Neural cell (in vitro differentiated cells): Measurements from ENCODE around the gene SPOCK1. TPM values are rescaled to one million over a fixed set of nuclear protein-coding genes. Genes with fewer than 3 reads are reported as not detected.

Source experiments
- H2AFZ ChIP-seq: fragments of 200-600, 300-800 bp; sonication (generic), shearing (Covaris generic); 2 replicates; pipeline ENCODE4 v1.6.0; 2014; ENCODE audit warnings: low read depth, mild to moderate bottlenecking, antibody characterized with exemption, low read length, moderate library complexity
- H3F3A ChIP-seq: fragments of 200-600 bp; shearing (Covaris generic); 2 replicates; pipeline ENCODE4 v1.6.1; 2016; ENCODE audit warnings: mild to moderate bottlenecking, moderate library complexity, mixed read lengths, antibody characterized with exemption, low read length; ENCODE audit not compliant: insufficient read depth, poor library complexity, severe bottlenecking
- H3K27ac ChIP-seq: fragments of 200-600, 300-800 bp; sonication (generic), shearing (Covaris generic); 2 replicates; pipeline ENCODE4 v1.5.1; 2014; ENCODE audit warnings: mild to moderate bottlenecking, low read length, moderate library complexity
- H3K27me3 ChIP-seq: fragments of 300-800, 200-600 bp; sonication (generic), shearing (Covaris generic); 2 replicates; pipeline ENCODE4 v1.6.0; 2014; ENCODE audit warnings: mild to moderate bottlenecking, low read depth, low read length, moderate library complexity; ENCODE audit not compliant: insufficient read depth
- H3K36me3 ChIP-seq: fragments of 300-800, 200-600 bp; sonication (generic), shearing (Covaris generic); 2 replicates; pipeline ENCODE4 v1.5.1; 2014; ENCODE audit warnings: mild to moderate bottlenecking, antibody characterized with exemption, low read length, moderate library complexity; ENCODE audit not compliant: insufficient read depth
- H3K4me2 ChIP-seq: fragments of 300-800, 200-600 bp; sonication (generic), shearing (Covaris generic); 2 replicates; pipeline ENCODE4 v1.6.0; 2014; ENCODE audit warnings: mild to moderate bottlenecking, low read length
- H3K4me3 ChIP-seq: fragments of 300-800, 200-600 bp; sonication (generic), shearing (Covaris generic); 2 replicates; pipeline ENCODE4 v1.5.1; 2014; ENCODE audit warnings: mild to moderate bottlenecking, low read length, moderate library complexity
- H3K79me2 ChIP-seq: fragments of 200-600 bp; shearing (Covaris generic); replicated peaks from 2 replicates; pipeline ENCODE4 v1.6.0; 2014; ENCODE audit warnings: mild to moderate bottlenecking, low read length, moderate library complexity; ENCODE audit not compliant: insufficient read depth
- H3K9ac ChIP-seq: fragments of 300-800, 200-600 bp; sonication (generic), shearing (Covaris generic); 2 replicates; pipeline ENCODE4 v1.6.1; 2016; ENCODE audit warnings: mild to moderate bottlenecking, low read length, mixed read lengths
- H3K9me2 ChIP-seq: fragments of 200-600 bp; shearing (Covaris generic); 2 replicates; pipeline ENCODE4 v1.6.1; 2016; ENCODE audit warnings: mild to moderate bottlenecking, low read length, mixed read lengths; ENCODE audit not compliant: insufficient read depth
- H3K9me3 ChIP-seq: fragments of 200-600, 300-800 bp; sonication (generic), shearing (Covaris generic); 2 replicates; pipeline ENCODE4 v1.6.1; 2016; ENCODE audit warnings: mild to moderate bottlenecking, mixed run types, low read length, moderate library complexity, mixed read lengths
- H4K20me1 ChIP-seq: fragments of 200-600 bp; shearing (Covaris generic); 2 replicates; pipeline ENCODE4 v1.6.1; 2016; ENCODE audit warnings: mild to moderate bottlenecking, mixed run types; ENCODE audit not compliant: insufficient read depth
- CTCF ChIP-seq: fragments of 450-650 bp; IDR thresholded peaks from 2 replicates; pipeline ENCODE4 v1.5.1; 2014; ENCODE audit warnings: antibody characterized with exemption, mild to moderate bottlenecking, moderate library complexity; ENCODE audit not compliant: poor library complexity, severe bottlenecking
- EP300 ChIP-seq: fragments of 450-650 bp; conservative IDR thresholded peaks from 2 replicates; pipeline ENCODE4 v1.6.1; 2014; ENCODE audit warnings: antibody characterized with exemption, mild to moderate bottlenecking, moderate library complexity; ENCODE audit not compliant: poor library complexity, severe bottlenecking
- EZH2 ChIP-seq: fragments of 200-600, 300-800 bp; shearing (Covaris generic), sonication (generic); IDR thresholded peaks from 2 replicates; pipeline ENCODE4 v1.6.1; 2014; ENCODE audit warnings: antibody characterized with exemption, low read length, borderline replicate concordance, mild to moderate bottlenecking; ENCODE audit not compliant: insufficient read depth, poor library complexity, severe bottlenecking
- MXI1 ChIP-seq: fragments of 450-650 bp; conservative IDR thresholded peaks from 2 replicates; pipeline ENCODE4 v1.6.1; 2014; ENCODE audit warnings: antibody characterized with exemption, mild to moderate bottlenecking; ENCODE audit not compliant: poor library complexity, severe bottlenecking
- POLR2AphosphoS5 ChIP-seq: IDR thresholded peaks from 2 replicates; pipeline ENCODE4 v1.6.1; 2012
- RAD21 ChIP-seq: fragments of 450-650 bp; conservative IDR thresholded peaks from 2 replicates; pipeline ENCODE4 v1.6.1; 2014; ENCODE audit warnings: antibody characterized with exemption, mild to moderate bottlenecking, moderate library complexity
- REST ChIP-seq: IDR thresholded peaks from 2 replicates; pipeline ENCODE4 v1.6.1; 2012; ENCODE audit warnings: borderline replicate concordance
- SMC3 ChIP-seq: fragments of 450-650 bp; conservative IDR thresholded peaks from 2 replicates; pipeline ENCODE4 v1.6.1; 2014; ENCODE audit warnings: antibody characterized with exemption, mild to moderate bottlenecking, moderate library complexity; ENCODE audit not compliant: poor library complexity
- TAF1 ChIP-seq: IDR thresholded peaks from 2 replicates; pipeline ENCODE4 v1.6.1; 2012; ENCODE audit warnings: low read depth
- polyA plus RNA-seq: library from polyadenylated mRNA; depleted of rRNA; stranded (reverse); fragments of >200 nt; gene quantifications from 2 replicates; pipeline ENCODE4 v1.2.3, GENCODE V29; 2014

SPOCK1 gene
- polyA plus RNA-seq, 1 donor from 2014 or later, result 33.6 TPM

GRCh38 chr5:137315534-137316345 is 183.4 kb downstream of the SPOCK1 start:
- H3K4me2 ChIP-seq, result no peak overlapping the region
- no peaks in the 10 kb centered on the region for H3K9me3 ChIP-seq
- no peak overlapping the region for H3K9ac ChIP-seq
- H3K27ac ChIP-seq, result no peak overlapping the region
- H3K79me2 ChIP-seq, result no peaks in the 10 kb centered on the region
- H3K4me3 ChIP-seq, result no peak overlapping the region
- no peak for TF ChIP-seq CTCF
- no peak for TF ChIP-seq RAD21
- TF ChIP-seq EZH2, result no peak
- no peak for TF ChIP-seq SMC3
- no peak for TF ChIP-seq TAF1
- TF ChIP-seq MXI1, result no peak
- TF ChIP-seq POLR2AphosphoS5, result no peak
- TF ChIP-seq REST, result no peak
- TF ChIP-seq EP300, result no peak
- no peaks in the 10 kb centered on the region for H4K20me1 ChIP-seq
- no peaks in the 10 kb centered on the region for H3K36me3 ChIP-seq
- H3K27me3 ChIP-seq, result no peaks in the 10 kb centered on the region
- H3F3A ChIP-seq, result no peaks in the 10 kb centered on the region
- no peaks in the 10 kb centered on the region for H3K9me2 ChIP-seq
- no peak overlapping the region for H2AFZ ChIP-seq

- Histone ChIP-seq H3K27ac (no peak overlapping the region), H3F3A (no peaks in the 10 kb centered on the region), H3K9ac (no peak overlapping the region), H3K4me3 (no peak overlapping the region), H3K9me2 (no peaks in the 10 kb centered on the region), H2AFZ (no peak overlapping the region), H3K27me3 (no peaks in the 10 kb centered on the region), H3K9me3 (no peaks in the 10 kb centered on the region), H3K79me2 (no peaks in the 10 kb centered on the region), H3K4me2 (no peak overlapping the region), H3K36me3 (no peaks in the 10 kb centered on the region), H4K20me1 (no peaks in the 10 kb centered on the region)
- TF ChIP-seq TAF1 (no peak), RAD21 (no peak)
These were observed 184.0 kb downstream of the SPOCK1 start for GRCh38 chr5:137315109-137315508.
